ENCODE measurements around the gene TMEM88.

TMEM88 gene, protein sequence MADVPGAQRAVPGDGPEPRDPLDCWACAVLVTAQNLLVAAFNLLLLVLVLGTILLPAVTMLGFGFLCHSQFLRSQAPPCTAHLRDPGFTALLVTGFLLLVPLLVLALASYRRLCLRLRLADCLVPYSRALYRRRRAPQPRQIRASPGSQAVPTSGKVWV

DNA sequence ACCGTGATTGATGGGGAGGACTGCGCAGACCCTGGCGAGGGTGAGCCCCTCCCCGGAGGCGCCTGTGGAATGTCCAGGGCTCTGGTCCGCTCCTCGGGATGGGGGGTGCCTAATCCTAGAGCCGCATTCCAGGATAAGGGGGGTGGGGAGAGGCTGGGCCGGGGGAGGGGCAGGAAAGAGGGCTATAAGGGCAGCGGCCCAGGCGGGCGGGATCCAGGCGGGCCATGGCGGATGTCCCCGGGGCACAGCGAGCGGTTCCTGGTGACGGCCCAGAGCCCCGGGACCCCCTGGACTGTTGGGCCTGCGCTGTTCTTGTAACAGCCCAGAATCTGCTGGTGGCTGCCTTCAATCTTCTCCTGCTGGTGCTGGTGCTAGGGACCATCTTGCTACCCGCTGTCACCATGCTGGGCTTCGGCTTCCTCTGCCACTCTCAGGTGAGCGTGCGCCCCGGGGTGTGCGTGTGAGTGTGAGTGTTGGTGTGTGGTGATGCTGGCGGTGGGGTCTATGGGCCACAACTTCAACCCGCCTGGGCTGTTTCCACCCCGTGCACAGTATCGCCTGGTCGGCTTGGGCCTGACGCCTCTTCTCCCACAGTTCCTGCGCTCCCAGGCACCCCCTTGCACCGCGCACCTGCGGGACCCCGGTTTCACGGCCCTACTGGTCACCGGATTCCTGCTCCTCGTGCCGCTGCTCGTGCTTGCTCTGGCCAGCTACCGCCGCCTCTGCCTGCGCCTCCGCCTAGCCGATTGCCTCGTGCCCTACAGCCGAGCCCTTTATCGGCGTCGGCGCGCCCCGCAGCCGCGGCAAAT is at the start of gene TMEM88:
Gene TMEM88, plus strand, starts transcription at position 216 of the 809 bp plus-strand sequence. Its CDS starts 9 bp downstream, at position 225.
- DNase-seq (ENCODE audit: low read depth), result no peak

DNA sequence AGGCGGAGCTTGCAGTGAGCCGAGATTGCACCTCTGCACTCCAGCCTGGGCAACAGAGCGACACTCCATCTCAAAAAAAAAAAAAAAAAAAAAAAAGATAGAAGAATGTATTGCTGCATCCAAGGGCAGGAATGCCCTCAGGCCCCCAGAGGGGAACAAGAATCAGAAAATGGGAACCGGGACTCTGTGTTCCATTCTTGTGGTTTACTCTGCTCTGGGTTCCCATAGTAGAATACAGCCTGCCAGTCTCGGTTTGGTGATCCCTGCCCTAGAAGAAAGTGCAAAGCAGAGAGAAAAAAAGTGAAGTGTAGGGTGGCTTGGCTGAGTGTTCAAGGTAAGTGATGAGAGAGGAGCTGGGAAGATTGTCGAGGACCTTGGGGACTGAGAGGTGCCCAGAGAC is 48.3 kb upstream of the TMEM88 start:
- DNase-seq (ENCODE audit: low read depth), result no peak

- no peak for DNase-seq (ENCODE audit: low read depth)
These were observed 47.7 kb upstream of the TMEM88 start for GRCh38 chr17:7807206-7807605.

DNA sequence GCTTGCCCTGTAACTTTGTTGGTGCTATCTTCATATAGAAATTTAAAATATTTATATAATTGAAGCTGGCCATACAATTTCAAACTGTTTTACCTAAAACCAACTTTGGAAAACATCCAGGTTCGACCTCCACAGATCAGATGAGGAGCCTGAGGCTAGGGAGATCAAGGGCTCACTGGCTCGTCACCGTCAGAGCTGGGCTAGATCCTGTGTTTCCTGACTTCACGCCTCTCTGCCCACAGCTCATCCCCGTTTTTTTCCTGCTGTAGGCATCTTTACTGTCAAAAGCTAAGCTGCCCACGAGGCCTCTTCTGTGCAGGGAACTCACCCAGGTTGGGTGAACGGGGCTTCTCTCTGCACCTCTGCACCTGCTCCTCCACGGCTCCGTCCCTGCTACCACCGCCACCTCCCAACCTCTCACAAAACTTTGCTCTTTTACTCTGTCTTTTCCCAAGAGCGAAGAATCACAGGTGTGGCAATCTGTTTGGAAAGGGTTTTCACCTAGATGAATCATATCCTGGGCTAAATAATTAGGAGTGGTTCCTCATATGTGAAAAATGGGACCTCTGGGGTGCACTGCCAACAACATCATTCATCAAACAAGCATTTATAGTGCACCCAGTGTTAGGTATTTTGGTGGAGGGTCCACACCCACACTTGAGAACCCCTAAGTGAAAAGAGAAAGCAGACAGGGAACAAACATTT is 45.6 kb upstream of the TMEM88 start:
- no peak for DNase-seq (ENCODE audit: low read depth)

GRCh38 chr17:7809791-7810343 is 45.0 kb upstream of the TMEM88 start:
- peak; percentile 28 for DNase-seq (ENCODE audit: low read depth)

DNA sequence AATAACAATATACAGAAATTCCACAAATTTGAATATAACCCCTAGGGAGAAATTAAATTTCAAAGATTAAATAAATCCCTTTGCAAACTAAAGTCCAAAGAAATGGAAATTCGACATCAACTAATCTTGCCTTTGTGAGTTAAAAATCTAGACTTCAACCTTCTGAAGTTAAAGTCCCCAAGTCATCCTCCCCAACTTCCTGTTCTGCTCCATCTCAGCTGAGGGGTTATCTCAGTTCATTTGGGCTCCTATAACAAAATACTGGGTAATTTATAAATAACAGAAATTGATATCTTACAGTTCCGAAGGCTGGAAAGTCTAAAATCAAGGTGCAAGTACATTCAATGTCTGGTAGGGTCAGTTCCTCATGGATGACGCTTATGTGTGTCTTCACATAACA is 43.6 kb upstream of the TMEM88 start:
- DNase-seq (ENCODE audit: low read depth), result no peak

DNA sequence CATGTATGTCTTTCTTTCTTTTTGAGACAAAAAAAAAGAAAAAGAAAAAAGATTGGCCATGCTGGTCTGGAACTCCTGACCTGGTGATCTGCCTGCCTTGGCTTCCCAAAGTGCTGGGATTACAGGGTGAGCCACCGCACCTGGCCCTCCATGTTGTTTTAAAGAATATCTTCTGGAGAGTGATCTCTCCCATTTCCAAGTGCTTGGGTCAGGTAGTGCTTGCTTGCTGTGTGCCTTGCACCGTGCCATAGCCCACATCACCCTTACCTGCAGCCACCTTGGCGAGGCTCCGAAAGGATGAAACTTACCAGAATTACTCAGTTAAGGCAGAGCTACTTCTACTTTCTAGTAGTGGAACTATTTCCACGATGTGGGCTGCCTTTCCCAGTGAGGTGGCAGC is 39.9 kb upstream of the TMEM88 start:
- no peak for DNase-seq (ENCODE audit: low read depth)

- DNase-seq (ENCODE audit: low read depth), result no peak
These were observed 37.8 kb upstream of the TMEM88 start for GRCh38 chr17:7816926-7817642.

GRCh38 chr17:7817643-7817964 is 37.3 kb upstream of the TMEM88 start:
- no peak for DNase-seq (ENCODE audit: low read depth)

- no peak for DNase-seq (ENCODE audit: low read depth)
These were observed 36.8 kb upstream of the TMEM88 start for GRCh38 chr17:7818026-7818425.

GRCh38 chr17:7818746-7819645 is 35.9 kb upstream of the TMEM88 start:
- no peak for DNase-seq (ENCODE audit: low read depth)

DNA sequence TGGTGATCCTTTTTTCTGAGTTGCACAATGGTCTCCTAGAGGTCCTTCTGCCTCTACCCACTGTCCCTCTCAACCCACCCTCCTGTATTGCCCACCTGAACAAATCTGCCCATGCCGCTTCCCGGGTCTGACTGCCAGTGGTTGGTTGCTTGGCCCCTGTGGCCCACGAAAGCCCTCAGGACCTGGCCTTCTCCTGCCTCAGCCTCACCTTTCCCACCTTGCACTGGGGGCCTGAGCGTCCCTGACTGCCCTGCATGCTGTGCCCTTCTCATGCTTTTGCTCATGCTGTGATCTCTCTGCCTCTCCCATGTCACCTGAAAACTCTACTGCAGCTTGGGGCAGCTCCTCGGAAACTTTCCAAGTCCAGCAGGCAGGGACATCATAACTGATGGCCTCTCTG is 34.6 kb upstream of the TMEM88 start:
- no peak for DNase-seq (ENCODE audit: low read depth)

DNA sequence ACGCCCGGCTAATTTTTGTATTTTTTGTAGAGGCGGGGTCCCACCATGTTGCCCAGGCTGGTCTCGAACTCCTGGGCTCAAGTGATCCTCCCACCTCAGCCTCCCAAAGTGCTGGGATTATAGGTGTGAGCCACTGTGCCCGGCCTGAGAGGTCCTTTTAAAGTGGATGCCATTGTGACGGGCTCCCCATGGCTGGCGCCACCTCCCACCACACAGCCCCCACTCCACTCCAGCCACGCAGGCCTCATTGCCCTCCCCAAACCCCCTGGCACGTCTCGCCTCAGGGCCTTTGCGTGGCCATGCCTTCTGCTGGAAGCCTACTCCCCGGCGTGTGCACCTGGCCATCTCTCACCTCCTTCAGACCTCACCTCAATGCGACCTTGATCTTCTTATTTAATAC is 32.7 kb upstream of the TMEM88 start:
- no peak for DNase-seq (ENCODE audit: low read depth)

GRCh38 chr17:7823581-7824001 is 31.3 kb upstream of the TMEM88 start:
- DNase-seq (ENCODE audit: low read depth), result no peak

DNA sequence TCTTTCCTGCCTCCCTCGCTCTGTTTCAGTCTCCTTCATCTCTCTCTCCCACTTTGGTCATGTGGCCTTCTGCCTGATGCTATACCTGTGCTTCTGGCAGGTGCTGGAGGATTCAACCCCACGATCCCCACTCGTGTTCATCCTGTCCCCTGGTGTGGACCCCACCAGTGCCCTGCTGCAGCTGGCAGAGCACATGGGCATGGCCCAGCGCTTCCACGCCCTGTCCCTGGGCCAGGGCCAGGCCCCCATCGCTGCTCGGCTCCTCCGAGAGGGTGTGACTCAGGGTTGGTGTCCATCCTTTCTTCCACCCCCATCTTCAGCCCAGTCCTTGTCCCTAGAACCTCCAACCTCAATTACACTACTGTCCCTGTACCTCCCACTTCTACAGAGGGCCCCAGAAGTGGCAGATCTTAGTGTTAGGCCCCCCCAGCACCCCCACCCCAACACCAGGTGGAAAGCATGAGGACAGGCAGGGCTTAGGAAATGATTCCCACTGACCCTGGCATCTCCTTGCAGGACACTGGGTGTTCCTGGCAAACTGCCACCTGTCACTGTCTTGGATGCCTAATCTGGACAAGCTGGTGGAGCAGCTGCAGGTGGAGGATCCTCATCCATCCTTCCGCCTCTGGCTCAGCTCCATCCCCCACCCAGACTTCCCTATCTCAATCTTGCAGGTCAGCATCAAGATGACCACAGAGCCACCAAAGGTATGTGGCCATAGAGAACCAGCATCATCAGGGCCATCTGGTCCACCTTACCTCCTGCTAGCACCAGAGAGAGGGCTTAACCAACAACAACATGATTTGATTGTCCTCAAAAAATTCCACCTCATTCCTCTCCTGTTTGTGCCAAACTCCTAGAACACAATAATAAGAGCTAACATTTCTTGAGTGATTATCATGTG is 30.6 kb upstream of the TMEM88 start:
- DNase-seq (ENCODE audit: low read depth), result no peak

DNA sequence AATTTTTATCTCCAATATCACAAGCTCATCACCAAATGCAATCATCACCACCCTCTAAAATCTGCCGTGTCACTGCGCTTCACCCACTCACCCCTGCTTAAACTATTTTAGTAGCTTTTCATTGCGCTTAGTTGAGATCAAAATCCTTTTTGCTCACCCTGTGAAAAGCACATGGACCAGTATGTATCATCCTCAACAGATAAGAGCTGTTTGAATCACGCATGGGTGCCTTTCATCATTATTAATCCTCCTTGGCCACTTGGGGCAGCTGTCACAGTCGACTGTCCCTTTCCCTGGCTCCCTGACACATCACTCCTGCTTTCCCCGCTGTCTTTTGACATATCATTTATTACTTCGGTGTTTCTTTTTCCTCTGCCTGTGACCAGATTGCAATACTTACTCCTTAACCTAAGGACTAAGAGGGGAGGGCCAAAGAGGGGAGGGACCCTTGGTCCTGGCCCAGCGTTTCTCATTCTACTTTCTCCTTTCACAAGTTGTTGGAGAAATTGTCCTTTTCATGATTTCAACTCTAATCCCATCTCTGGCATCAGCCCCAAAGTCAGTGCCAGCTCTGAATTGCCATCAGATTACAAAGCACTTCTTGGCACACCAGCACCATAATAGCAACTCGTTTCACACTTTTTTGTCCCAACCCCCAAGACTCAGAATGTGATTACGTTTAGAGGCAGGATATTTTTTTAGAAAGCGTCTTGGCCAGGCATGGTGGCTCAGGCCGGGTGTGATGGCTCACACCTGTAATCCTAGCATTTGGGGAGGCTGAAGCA is 29.5 kb upstream of the TMEM88 start:
- no peak for DNase-seq (ENCODE audit: low read depth)

DNA sequence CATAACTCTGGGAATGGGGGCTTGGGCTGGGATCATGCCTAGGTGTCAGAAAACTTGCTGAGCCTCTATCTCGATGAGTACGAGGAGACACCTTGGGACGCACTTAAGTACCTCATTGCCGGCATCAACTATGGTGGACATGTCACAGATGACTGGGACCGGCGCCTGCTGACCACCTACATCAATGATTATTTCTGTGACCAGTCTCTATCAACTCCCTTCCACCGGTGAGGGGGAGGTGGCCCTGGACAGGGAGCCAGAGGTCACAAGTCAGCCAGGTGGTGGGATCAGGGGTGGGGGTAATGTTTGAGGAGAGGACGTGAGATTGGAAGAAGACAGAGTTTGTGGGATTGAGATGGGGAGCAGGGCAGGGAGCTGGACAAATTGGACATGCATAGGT is 24.2 kb upstream of the TMEM88 start:
- DNase-seq (ENCODE audit: low read depth), result no peak

GRCh38 chr17:7831233-7831632 is 23.6 kb upstream of the TMEM88 start:
- DNase-seq (ENCODE audit: low read depth), result no peak

DNA sequence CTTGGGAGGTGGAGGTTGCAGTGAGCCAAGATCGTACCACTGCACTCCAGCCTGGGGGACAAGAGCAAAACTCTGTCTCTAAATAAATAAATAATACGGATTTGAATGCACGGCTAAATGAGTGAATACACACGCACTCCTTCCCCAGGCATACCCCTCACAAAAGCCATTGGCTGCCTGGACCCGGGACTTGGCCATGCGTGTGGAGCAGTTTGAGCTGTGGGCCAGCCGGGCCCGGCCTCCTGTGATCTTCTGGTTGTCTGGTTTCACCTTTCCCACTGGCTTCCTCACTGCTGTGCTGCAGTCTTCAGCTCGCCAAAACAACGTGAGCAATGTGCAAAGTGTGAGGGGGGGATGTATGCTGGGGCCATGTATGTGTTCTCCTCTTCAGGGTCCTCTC is 22.4 kb upstream of the TMEM88 start:
- no peak for DNase-seq (ENCODE audit: low read depth)
